ENCODE data around the gene RNU2-1. TPM values are rescaled to one million over a fixed set of nuclear protein-coding genes. Genes with fewer than 3 reads are reported as not detected.
"Not testable (repeated sequence)": the region's sequence is repeated elsewhere in the genome, so short reads cannot be mapped to it uniquely, and the experiment has no call there.

Gene RNU2-1
- total and polyA plus RNA-seq, 7 donors, result not detected

DNA sequence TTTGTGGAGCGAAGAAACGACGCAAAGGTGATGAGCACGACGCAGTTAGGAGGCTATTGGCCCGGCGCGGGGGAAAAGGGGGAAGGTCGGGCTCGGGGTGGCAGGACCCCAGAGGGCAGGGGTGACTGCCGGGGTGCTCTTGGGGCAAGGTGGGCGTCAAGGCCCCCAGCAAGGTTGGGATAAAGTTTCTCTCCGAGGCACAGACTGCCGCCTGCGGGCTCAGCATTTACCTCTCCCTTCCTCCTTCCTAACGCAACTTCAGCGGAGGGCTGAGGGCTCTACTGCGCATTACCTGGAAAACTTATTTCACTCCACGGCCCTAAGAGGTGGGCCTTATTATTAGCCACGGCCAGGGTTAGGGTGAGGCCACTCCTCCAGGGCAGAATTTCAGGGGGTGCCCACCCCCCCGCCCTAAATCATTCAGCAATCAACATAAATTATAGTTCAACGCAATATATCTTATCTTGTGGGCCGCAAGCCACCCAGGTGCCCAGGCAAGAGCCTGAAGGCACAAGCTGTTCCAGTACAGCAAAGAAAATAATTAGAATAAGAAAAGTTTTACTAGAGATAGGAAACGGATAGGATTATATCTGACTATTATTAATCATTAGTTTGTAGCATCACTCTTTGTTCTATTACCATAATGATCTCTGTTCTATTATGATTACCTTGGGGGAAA is 1.6 kb downstream of the RNU2-1 start:
- peak; percentile 88 for DNase-seq
- TF ChIP-seq EP300 (IDR thresholded peaks at IDR 0.05) (peak in 2 of 4 donors; percentile 13 to 20), POLR2AphosphoS5 (IDR thresholded peaks at IDR 0.05) (peak in 1 of 4 donors; percentile 26)
- 31 to 65% methylated on average over 16 of the region's 24 CpGs for WGBS, 2 donors
- intact Hi-C loops (cut with DNase I); H3K27me3 ChIP-seq; H3K9me3 ChIP-seq; H3K4me1 ChIP-seq; H3K36me3 ChIP-seq: not testable (repeated sequence)
- Histone ChIP-seq H3K4me3 (peak overlapping the region in 3 of 4 donors; percentile 0 to 17 (median 16)), H3K27ac (peak overlapping the region; percentile 22 to 66 (median 30))

DNA sequence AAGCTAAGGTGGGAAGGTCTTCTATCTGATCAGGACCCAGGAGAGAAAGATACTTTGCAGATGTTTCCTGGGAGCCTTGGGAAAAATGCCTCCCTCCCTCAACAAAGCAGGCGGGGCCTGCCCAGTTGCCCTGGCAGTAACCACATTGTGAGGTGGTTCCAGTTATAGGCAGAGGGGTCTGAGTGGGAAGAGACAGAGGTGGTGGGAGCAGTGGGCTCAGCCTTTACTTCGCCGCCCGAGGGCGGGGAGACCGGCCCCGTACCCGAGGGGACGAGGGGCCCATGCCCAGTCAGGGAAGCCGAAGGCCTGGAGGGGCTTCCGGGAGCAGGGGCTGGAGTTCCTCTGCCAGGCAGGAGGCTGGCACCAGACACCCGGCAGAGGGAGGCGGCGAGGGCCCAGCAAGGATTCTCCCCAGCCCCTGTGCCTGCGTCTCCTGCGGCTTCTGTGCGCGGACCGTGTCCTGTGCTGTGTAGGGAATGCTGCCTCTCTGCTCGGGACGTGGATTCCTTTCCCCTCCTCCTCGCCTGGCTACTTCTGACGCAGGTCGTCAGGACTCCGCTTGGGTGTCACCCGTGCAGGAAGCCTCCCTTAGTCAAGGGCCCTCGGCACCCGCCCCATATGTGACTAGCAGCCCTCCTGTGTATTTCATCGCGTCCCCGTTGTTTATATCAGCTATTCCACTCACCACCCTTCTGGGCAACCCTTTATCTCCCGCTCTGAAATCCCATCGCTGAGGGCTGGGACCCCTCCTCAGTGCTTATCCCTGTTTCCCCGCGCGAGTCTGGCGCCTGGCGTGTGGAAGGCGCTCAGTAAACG is 2.4 kb downstream of the RNU2-1 start:
- WGBS, 2 donors, result 69 to 86% methylated on average over 18 to 19 of the region's 40 CpGs
- Histone ChIP-seq H3K4me3 (peak overlapping the region in 3 of 4 donors; percentile 0 to 17 (median 16)), H3K27ac (peak overlapping the region; percentile 28 to 73 (median 60))
- H3K27me3 ChIP-seq; H3K9me3 ChIP-seq; H3K4me1 ChIP-seq; intact Hi-C loops (cut with DNase I); H3K36me3 ChIP-seq: not testable (repeated sequence)
- DNase-seq, result peak; percentile 66
- peak in 1 of 4 donors; percentile 39 for TF ChIP-seq POLR2AphosphoS5 (IDR thresholded peaks at IDR 0.05)

DNA sequence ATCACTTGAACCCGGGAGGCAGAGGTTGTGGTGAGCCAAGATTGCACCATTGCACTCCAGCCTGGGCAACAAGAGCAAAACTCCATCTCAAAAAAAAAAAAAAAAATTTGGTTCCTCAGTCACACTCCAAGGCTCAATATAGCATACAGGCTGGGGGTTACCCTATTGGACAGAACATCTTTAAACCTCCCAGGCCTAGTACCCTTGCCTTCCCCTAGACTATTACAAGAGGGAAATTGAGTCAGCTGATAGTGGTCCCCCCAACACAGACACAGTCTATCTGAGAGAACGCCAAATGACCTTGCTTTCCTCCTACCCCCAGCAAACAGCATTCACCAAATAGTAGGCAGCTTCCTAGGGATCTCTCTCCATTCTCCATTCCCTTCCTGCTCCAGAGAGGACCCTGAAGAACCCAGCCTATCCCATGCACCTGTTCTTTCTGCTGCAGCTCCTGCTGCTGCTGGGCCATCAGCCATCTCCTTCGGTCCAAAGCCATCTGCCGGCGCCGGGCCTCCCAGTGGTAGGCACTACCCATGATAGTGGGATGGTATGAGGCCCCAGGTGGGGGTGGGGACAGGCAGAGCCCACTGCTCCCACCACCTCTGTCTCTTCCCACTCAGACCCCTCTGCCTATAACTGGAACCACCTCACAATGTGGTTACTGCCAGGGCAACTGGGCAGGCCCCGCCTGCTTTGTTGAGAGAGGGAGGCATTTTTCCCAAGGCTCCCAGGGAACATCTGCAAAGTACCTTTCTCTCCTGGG is 5.6 kb downstream of the RNU2-1 start, which contains the start of gene CCDC200:
CCDC200 (minus strand) TSS at position 604 of the 763 bp plus-strand sequence; CDS start at position 535, 69 bp downstream.
- H3K27me3 ChIP-seq; H3K9me3 ChIP-seq; DNase-seq; H3K27ac ChIP-seq; H3K4me3 ChIP-seq; H3K4me1 ChIP-seq; intact Hi-C loops (cut with DNase I): not testable (repeated sequence)
- peaks cover 0 to 16% (median 0%) of the 10 kb centered on the region in 4 donors for H3K36me3 ChIP-seq
- WGBS, 2 donors, result no CpG with 5 or more reads among the region's 7 CpGs

GRCh38 chr17:43226393-43226792 is 7.4 kb downstream of the RNU2-1 start:
- DNase-seq, result peak; percentile 19
- no peaks in the 10 kb centered on the region for H3K4me1 ChIP-seq
- WGBS, 2 donors, result 92 to 97% methylated on average over 7 of the region's 7 CpGs

DNA sequence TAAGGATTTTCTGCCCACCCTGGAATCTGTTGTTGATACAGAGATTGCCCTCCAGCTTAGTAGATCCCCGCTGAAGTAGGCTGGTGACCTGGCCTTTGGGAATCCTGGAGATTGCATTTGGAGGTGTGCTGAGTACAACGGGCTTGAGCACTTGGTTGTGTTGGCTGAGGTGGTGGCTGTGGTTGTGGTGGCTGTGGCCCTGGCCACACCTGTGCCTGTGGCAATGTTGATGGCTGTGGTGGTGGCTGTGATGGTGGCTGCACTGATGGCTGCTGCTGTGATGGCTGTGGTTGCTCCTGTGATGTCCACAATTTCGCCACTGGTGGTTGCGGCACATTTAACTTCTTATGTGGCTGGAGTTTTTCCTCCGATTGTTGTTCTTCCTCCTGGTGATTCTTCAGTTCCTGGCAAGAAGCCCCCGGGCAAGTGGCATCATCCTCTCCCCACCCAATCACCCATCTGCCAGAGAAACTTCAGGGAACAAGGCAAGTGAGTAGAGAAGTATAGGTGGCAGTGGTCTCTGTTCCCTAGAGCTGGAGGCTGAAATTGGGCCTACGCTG is 9.6 kb downstream of the RNU2-1 start:
- no peak for TF ChIP-seq POLR2A (IDR thresholded peaks at IDR 0.05)
- no peak for TF ChIP-seq EP300 (IDR thresholded peaks at IDR 0.05)
- TF ChIP-seq POLR2AphosphoS5 (IDR thresholded peaks at IDR 0.05), result no peak
- no peak for TF ChIP-seq CTCF (IDR thresholded peaks at IDR 0.05)
- peaks cover 0 to 16% (median 0%) of the 10 kb centered on the region in 4 donors for H3K36me3 ChIP-seq
- peak; percentile 7 for DNase-seq
- H3K4me1 ChIP-seq, result no peaks in the 10 kb centered on the region
- 86 to 93% methylated on average over 7 of the region's 7 CpGs for WGBS, 2 donors
- no peaks in the 10 kb centered on the region for H3K9me3 ChIP-seq
- no peaks in the 10 kb centered on the region for H3K27me3 ChIP-seq
- H3K4me3 ChIP-seq, result no peak overlapping the region
- no peak overlapping the region for H3K27ac ChIP-seq
- intact Hi-C loops (cut with DNase I), result no loop called here

More at GRCh38 chr17:43226393-43226792, 7.4 kb downstream of the RNU2-1 start:
- Histone ChIP-seq H3K27ac (no peak overlapping the region), H3K36me3 (peaks cover 0 to 16% (median 0%) of the 10 kb centered on the region in 4 donors), H3K4me3 (no peak overlapping the region), H3K27me3 (no peaks in the 10 kb centered on the region), H3K9me3 (no peaks in the 10 kb centered on the region)
- TF ChIP-seq POLR2A (IDR thresholded peaks at IDR 0.05) (no peak), CTCF (IDR thresholded peaks at IDR 0.05) (no peak), POLR2AphosphoS5 (IDR thresholded peaks at IDR 0.05) (no peak)
- intact Hi-C loops (cut with DNase I), result no loop called here

All from sigmoid colon (tissue), 7 donors.